H1 (cell line): ENCODE data around the gene PACSIN1. TPM values are rescaled to one million over a fixed set of nuclear protein-coding genes. Genes with fewer than 3 reads are reported as not detected.

Experiments used
- BCL11A ChIP-seq, 2 experiments: IDR thresholded peaks; one replicate each; pipeline ENCODE4 v1.6.1; 2011; ENCODE audit warnings: low read depth in 2 of 2, low read length in 2 of 2, mild to moderate bottlenecking in 2 of 2
- CBX5 ChIP-seq: fragments of 300-800, 300-1000 bp; sonication (generic); IDR thresholded peaks from 2 replicates; pipeline ENCODE4 v1.7.1; 2016; ENCODE audit warnings: antibody characterized with exemption, low read length, low read depth
- HDAC2 ChIP-seq, 2 experiments: fragments of 300-600 bp in 1 of 2; sonication (generic) in 1 of 2; IDR thresholded peaks; 2 replicates each; pipeline ENCODE4 v1.6.1; 2011 to 2012; ENCODE audit warnings: low read depth in 2 of 2, low read length in 2 of 2, mild to moderate bottlenecking in 2 of 2, moderate library complexity in 2 of 2, borderline replicate concordance in 1 of 2, inconsistent platforms in 1 of 2
- NRF1 ChIP-seq: IDR thresholded peaks from 2 replicates; pipeline ENCODE4 v1.6.1; 2011; ENCODE audit warnings: mild to moderate bottlenecking, low read depth, low read length, improper control_type of control experiment
- POLR2A ChIP-seq, 2 experiments: IDR thresholded peaks; 1 replicate in 1 of 2; 2 replicates in 1 of 2; pipeline ENCODE4 v1.6.1; 2011; ENCODE audit warnings: low read depth in 2 of 2, low read length in 2 of 2, mild to moderate bottlenecking in 2 of 2; ENCODE audit errors: control extremely low read depth in 1 of 2
- SAP30 ChIP-seq: fragments of 300-600 bp; sonication (generic); IDR thresholded peaks from 2 replicates; pipeline ENCODE4 v1.7.1; 2012; ENCODE audit warnings: low read length, moderate library complexity, mild to moderate bottlenecking, inconsistent platforms; ENCODE audit not compliant: insufficient read depth, insufficient replicate concordance
- polyA plus RNA-seq, 7 experiments: library from polyadenylated mRNA; depleted of rRNA in 3 of 7; stranded (reverse) in 5 of 7; unstranded in 2 of 7; fragments of >200 nt in 5 of 7; fragments of 200-250 nt in 2 of 7; gene quantifications; 1 replicate in 5 of 7; 2 replicates in 1 of 7; 4 replicates in 1 of 7; pipeline versions ENCODE4 v1.2.1 to v1.2.3, GENCODE V29; 2011 to 2013; ENCODE audit warnings: missing spikeins in 2 of 7, mixed read lengths in 2 of 7
- total RNA-seq: library from RNA; stranded (reverse); fragmentation: NEBNext Ultra II Directional; extraction: Animal tissue kit (Norgen Biotek cat#: 25700); gene quantifications from 2 replicates; pipeline ENCODE4 v1.2.1, GENCODE V29; 2021
- TF ChIP-seq, protein P1 (sequence below): IDR thresholded peaks from 2 replicates; pipeline ENCODE4 v1.6.1; 2011; ENCODE audit warnings: low read depth, mild to moderate bottlenecking, low read length; ENCODE audit not compliant: insufficient read depth
- TF ChIP-seq, protein P2 (sequence below): IDR thresholded peaks from 2 replicates; pipeline ENCODE4 v1.6.1; 2011; ENCODE audit warnings: low read length, improper control_type of control experiment

Gene PACSIN1
- total and polyA plus RNA-seq, 2 of the 8 experiments (the other 6 are each of a cell fraction or from before 2014, with no cell fraction given): 5.9 to 11.1 TPM

DNA sequence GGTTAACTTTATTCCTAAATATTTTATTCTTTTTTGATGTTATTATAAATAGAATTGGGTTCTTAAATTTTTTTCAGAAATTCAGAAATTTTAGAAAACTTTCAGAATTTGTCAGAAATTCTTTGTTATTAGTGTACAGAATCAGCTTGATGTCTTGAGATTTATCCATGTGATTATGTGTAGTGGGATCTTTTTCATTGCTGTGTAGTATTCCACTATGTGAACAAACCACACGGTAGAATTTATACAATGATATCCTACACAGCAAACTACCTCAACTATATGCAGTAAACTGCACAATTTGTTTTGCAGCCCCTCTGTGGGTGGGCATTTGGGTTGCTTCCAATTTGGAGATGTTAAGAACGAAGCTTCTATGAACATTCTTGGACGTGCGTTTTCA is 43.9 kb downstream of the PACSIN1 start (continued):
- TF ChIP-seq, protein P1, sequence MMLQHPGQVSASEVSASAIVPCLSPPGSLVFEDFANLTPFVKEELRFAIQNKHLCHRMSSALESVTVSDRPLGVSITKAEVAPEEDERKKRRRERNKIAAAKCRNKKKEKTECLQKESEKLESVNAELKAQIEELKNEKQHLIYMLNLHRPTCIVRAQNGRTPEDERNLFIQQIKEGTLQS: no peak
- TF ChIP-seq CBX5 (no peak), HDAC2 (IDR thresholded peaks at IDR 0.05; ENCODE audit: borderline replicate concordance in 1 of 2, low read depth in 2 of 2, low read length in 2 of 2) (no peak; a peak in 1 of 4 replicates), POLR2A (IDR thresholded peaks at IDR 0.05; ENCODE audit: control extremely low read depth in 1 of 2, low read depth in 2 of 2, low read length in 2 of 2) (no peak), NRF1 (no peak), BCL11A (IDR thresholded peaks at IDR 0.05; ENCODE audit: low read depth in 2 of 2, low read length in 2 of 2) (no peak), SAP30 (no peak)
- TF ChIP-seq, protein P2, sequence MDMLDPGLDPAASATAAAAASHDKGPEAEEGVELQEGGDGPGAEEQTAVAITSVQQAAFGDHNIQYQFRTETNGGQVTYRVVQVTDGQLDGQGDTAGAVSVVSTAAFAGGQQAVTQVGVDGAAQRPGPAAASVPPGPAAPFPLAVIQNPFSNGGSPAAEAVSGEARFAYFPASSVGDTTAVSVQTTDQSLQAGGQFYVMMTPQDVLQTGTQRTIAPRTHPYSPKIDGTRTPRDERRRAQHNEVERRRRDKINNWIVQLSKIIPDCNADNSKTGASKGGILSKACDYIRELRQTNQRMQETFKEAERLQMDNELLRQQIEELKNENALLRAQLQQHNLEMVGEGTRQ: no peak
